Mesenteric fat pad (tissue), 1 donor: Measurements from ENCODE around the gene TSEN2. TPM values are rescaled to one million over a fixed set of nuclear protein-coding genes. Genes with fewer than 3 reads are reported as not detected.

Experiments used
- DNase-seq: peaks from one replicate; pipeline ENCODE4 v3.0.0-alpha.2; 2020; ENCODE audit warnings: low spot score
- total RNA-seq: library from RNA; stranded (reverse); fragmentation: NEBNext Ultra II Directional; extraction: Animal tissue kit (Norgen Biotek cat#: 25700); gene quantifications from one replicate; pipeline ENCODE4 v1.2.1, GENCODE V29; 2021
- donor health status: DM: yes; HTN: yes; CAD: no.

The TSEN2 gene
- total RNA-seq, 1 donor from 2014 or later: 24.9 TPM

DNA sequence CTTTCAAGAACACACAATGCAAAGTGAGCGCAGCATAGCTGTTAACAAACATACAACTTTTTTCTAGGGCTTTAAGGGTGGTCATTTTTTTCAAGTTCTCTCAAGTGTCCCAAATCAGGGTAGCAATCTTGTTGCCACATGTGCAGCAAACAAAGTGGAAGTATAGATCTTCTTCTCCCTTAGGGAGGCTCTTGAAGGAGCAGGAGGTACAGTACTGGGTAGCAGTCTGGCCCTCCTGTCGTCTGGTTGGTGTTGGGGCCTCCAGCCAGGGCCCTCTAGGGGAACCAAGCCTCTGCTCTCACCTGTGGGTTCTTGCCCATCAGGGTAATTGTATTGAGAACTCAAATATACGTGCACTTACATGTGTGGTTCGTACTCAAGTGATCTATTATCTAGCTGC, 98.5 kb downstream of the TSEN2 start:
- DNase-seq: no peak

Other genes starting within 250 kb of the TSEN2 start
- 349 TPM for gene PPARG, start 195.4 kb upstream of the TSEN2 start, total RNA-seq
- not detected for gene MKRN2OS, start 61.0 kb downstream of the TSEN2 start, total RNA-seq
- gene MKRN2, start 72.6 kb downstream of the TSEN2 start, total RNA-seq: 26.6 TPM
- 92.1 TPM for gene RAF1, start 179.6 kb downstream of the TSEN2 start, total RNA-seq